ENCODE results near the gene MYL12A. TPM values are rescaled to one million over a fixed set of nuclear protein-coding genes. Genes with fewer than 3 reads are reported as not detected.
A peak's percentile ranks its signal among the peaks of the same experiment; 100 is the strongest.

The MYL12A gene
- total and polyA plus RNA-seq, 8 donors: 148 to 630 (median 255) TPM

- no peaks in the 10 kb centered on the region for H3K4me1 ChIP-seq
- H3K27me3 ChIP-seq: peaks cover 0 to 6% (median 0%) of the 10 kb centered on the region in 3 donors
- TF ChIP-seq, protein P1, sequence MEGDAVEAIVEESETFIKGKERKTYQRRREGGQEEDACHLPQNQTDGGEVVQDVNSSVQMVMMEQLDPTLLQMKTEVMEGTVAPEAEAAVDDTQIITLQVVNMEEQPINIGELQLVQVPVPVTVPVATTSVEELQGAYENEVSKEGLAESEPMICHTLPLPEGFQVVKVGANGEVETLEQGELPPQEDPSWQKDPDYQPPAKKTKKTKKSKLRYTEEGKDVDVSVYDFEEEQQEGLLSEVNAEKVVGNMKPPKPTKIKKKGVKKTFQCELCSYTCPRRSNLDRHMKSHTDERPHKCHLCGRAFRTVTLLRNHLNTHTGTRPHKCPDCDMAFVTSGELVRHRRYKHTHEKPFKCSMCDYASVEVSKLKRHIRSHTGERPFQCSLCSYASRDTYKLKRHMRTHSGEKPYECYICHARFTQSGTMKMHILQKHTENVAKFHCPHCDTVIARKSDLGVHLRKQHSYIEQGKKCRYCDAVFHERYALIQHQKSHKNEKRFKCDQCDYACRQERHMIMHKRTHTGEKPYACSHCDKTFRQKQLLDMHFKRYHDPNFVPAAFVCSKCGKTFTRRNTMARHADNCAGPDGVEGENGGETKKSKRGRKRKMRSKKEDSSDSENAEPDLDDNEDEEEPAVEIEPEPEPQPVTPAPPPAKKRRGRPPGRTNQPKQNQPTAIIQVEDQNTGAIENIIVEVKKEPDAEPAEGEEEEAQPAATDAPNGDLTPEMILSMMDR (IDR thresholded peaks at IDR 0.05): no peak
- TF ChIP-seq EP300 (IDR thresholded peaks at IDR 0.05) (no peak), POLR2AphosphoS5 (IDR thresholded peaks at IDR 0.05) (no peak), POLR2A (IDR thresholded peaks at IDR 0.05) (no peak)
- H3K9me3 ChIP-seq: no peaks in the 10 kb centered on the region
- no peak for DNase-seq
- WGBS, 5 donors: 94 to 100% (median 97%) methylated on average over 1 of the region's 1 CpG
- H3K4me3 ChIP-seq: no peak overlapping the region
- intact Hi-C loops (cut with DNase I; ENCODE audit: low total_unique reads): no loop called here
- no peaks in the 10 kb centered on the region for H3K36me3 ChIP-seq
- H3K27ac ChIP-seq: no peak overlapping the region
These were observed 57.2 kb downstream of the MYL12A start for GRCh38 chr18:3304832-3305231.

GRCh38 chr18:3305354-3305762, 57.8 kb downstream of the MYL12A start:
- DNase-seq: peak in 1 of 2 donors; percentile 14
- WGBS, 5 donors: 60 to 79% (median 69%) methylated on average over 7 of the region's 7 CpGs
- Histone ChIP-seq H3K27me3 (peaks cover 0 to 2% (median 0%) of the 10 kb centered on the region in 3 donors), H3K27ac (no peak overlapping the region), H3K4me1 (no peaks in the 10 kb centered on the region), H3K9me3 (no peaks in the 10 kb centered on the region), H3K36me3 (no peaks in the 10 kb centered on the region), H3K4me3 (no peak overlapping the region)
- TF ChIP-seq EP300 (IDR thresholded peaks at IDR 0.05): no peak
- no peak for TF ChIP-seq POLR2A (IDR thresholded peaks at IDR 0.05)
- TF ChIP-seq POLR2AphosphoS5 (IDR thresholded peaks at IDR 0.05): no peak
- TF ChIP-seq, protein P1 (IDR thresholded peaks at IDR 0.05): no peak
- intact Hi-C loops (cut with DNase I; ENCODE audit: low total_unique reads): no loop called here

Other genes with a start within 250 kb of the MYL12A start
- 10 to 100 TPM in 4 of 5 donors, 1 to 10 TPM in 1; 9.3 to 86.8 (median 13.4) TPM for gene LPIN2, start 234.7 kb upstream of the MYL12A start, total RNA-seq
- 10 to 100 TPM in 2 of 3 donors, 1 to 10 TPM in 1; 4.0 to 42.8 (median 12.5) TPM for gene LPIN2, start 234.7 kb upstream of the MYL12A start, polyA plus RNA-seq
- gene MYOM1, start 27.8 kb upstream of the MYL12A start, total RNA-seq: 10 to 100 TPM in 3 of 5 donors, 1 to 10 TPM in 2; 2.9 to 37.9 (median 12.3) TPM
- gene MYOM1, start 27.8 kb upstream of the MYL12A start, polyA plus RNA-seq: 1 to 10 TPM; 1.2 to 2.9 (median 1.4) TPM
- 100 to 1,000 TPM in 4 of 5 donors, 10 to 100 TPM in 1; 89.2 to 329 (median 206) TPM for gene MYL12B, start 14.3 kb downstream of the MYL12A start, total RNA-seq
- gene MYL12B, start 14.3 kb downstream of the MYL12A start, polyA plus RNA-seq: 100 to 1,000 TPM; 439 to 738 (median 639) TPM
- 10 to 100 TPM; 18.7 to 87.6 (median 52.5) TPM for gene TGIF1, start 202.4 kb downstream of the MYL12A start, total RNA-seq
- gene TGIF1, start 202.4 kb downstream of the MYL12A start, polyA plus RNA-seq: 10 to 100 TPM; 51.5 to 65.3 (median 57.9) TPM